Stimulated activated CD4-positive, alpha-beta T cell treated with anti-CD3 and anti-CD28 coated beads, Interleukin-1b, Interleukin-23, amount 100 ng/mL, for 1 hour (primary cell): ENCODE data around the gene FAF2.
"Not testable (repeated sequence)": the region's sequence is repeated elsewhere in the genome, so short reads cannot be mapped to it uniquely, and the experiment has no call there.

Experiments
- DNase-seq, 2 donors: peaks; one replicate each; pipeline ENCODE4 v3.0.0-alpha.2; 2020; ENCODE audit warnings: low read depth in 2 of 2

FAF2 gene

GRCh38 chr5:176454724-176455394, 6.7 kb downstream of the FAF2 start:
- no peak for DNase-seq

DNA sequence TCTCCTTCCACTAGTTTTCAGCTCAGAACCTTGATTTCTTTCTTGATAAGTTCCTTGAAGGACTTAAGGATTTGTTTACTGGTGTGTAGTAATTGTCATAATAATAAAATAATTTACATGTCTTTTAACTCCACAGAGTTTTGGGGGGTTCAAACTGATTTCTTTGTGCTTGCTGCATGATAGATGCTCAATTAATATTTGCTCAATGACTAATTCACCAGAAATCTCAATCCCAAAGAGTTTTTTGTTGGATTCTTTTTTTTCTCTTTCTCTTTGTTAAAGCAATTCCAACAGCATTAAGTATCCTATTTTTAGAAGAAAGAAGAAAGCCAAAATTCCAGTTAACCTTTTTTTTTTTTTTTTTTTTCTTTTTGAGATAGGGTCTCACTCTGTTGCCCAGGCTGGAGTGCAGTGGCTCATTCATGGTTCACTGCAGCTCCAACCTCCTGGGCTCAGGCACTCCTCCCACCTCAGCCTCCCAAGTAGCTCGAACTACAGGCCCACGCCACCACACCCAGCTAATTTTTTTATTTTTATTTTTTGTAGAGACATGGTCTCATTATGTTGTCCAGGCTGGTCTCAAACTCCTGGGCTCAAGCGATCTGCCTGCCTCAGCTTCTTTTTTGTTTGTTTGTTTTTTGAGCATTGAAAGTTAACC, 10.8 kb downstream of the FAF2 start:
- no peak for DNase-seq

DNA sequence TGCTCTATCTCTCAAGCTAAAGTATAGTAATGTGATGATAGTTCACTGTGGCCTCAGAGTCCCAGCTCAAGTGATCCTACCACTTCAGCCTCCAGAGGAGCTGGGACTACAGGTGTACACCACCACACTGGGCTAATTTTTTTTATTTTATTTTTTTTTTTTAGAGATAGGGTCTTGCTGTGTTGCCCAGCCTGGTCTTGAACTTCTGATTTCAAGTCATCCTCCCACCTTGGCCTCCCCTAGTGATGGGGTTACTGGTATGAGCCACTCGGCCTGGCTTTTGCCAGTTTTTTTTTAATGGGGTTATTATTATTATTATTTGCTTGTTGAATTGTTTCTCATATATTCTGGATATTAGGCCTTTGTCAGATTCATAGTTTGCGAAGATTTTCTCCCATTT, 13.2 kb downstream of the FAF2 start:
- DNase-seq: no peak

GRCh38 chr5:176463113-176463764, 15.1 kb downstream of the FAF2 start:
- DNase-seq: no peak

DNA sequence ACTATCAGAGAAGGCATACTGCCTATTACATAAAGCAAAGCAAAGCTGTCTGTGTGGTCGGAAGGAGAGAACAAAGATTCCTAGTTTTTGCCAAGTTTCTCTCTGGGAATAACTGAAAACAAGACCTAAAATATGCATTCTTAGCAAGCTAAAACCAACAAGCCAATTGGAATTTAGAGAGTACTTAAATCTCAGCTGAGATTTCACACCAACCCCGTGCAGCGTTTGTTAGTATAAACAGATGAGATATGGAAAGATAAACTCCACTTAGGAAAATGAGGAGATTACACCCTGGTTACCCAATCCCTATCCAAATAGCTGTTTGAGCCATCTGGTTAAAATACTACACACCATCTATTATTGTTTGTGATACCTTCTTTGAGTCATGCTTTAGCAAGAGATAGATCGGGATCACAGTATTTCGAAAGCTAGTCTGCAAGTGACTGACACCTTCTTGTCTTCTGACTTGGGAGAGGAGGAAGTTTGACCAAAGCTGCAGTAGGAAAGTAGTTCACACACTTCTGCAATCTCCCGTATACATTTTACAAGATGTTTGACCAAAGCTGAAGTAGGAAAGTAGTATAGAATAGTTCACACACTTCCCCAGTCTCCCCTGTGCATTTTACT, 18.2 kb downstream of the FAF2 start:
- no peak for DNase-seq

- no peak for DNase-seq
Observed at GRCh38 chr5:176469296-176469695, 21.1 kb downstream of the FAF2 start.

DNA sequence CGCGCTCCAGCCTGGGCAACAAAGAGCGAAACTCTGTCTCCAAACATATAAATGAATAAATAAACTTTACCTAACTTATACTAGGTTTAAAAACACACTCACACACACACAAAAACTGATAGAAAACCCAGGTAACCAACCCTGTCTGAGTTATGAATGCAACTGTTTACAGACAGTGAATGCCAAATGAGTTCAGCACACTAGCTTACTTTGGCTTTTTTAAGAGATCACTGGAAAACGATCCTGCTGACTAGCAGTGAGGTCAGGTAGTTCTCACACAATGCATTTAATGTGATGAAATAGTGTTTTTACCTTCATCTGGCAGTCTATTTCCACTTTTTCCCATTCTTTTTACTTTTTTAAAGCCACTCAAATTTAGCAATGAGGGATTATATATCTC, 22.4 kb downstream of the FAF2 start:
- DNase-seq: no peak

DNA sequence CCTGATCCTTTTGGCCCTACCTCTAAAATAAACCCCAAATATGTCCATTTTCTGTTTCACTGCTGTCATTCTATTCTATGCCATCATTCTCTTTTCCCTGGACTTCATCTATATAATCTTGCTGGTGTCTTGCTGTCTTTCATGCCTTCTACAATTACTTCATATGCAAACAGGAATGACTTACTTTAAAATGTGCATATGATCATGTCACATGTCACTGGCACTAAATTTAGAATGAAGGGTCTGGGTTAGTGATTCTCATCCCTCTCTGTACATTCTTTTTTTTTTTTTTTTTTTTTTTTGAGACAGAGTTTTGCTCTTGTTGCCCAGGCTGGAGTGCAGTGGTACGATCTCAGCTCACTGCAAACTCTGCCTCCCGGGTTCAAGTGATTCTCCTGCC, 22.9 kb downstream of the FAF2 start:
- DNase-seq: no peak

DNA sequence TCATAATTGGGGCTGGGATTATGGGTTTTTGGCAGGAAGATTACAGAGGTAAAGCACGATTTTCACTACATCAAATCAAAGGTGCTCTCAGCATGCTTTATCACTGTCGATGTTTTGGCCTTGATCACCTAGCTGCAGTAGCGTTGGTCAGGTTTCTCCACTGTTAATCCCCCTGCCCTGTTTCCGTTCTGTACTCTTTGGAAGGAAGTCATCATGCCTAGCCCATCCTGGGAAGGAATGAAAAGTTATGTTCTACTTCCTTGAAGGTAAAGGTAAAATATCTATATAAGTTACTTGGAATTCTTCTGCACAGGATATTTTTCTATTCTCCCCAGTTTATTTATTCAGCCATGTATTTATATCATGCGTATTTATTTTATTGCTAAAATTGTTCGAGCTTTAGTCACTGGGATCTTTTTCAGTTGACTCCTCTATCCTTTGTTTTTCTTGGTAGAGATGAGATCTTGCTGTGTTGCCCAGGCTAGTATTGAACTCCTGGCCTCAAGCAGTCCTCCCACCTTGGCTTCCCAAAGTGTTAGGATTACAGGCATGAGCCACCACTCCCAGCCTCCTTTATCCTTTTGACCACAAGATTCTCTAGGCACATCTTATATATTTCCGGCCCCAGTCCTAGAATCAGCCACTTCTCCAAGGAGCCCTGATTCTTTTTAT, 25.3 kb downstream of the FAF2 start:
- DNase-seq: no peak

- no peak for DNase-seq
Observed at GRCh38 chr5:176474476-176474875, 26.3 kb downstream of the FAF2 start.

DNA sequence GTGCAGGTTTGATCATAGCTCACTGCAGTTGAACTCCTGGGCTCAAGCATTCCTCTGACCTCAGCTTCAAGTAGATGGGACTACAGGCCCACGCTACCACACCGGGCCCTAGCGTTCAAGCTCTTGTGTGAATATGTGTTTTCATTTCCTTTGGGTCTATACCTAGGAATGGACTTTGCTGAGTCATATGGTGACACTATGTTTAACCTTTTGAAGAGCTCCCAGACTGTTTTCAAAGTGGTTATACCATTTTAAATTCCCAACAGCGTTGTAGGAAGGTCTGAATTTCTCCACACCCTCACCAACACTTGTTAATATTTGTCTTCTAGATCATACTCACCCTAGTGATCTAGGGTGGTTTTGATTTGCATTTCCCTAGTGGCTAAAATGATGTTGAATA, 33.5 kb downstream of the FAF2 start:
- DNase-seq: no peak

- no peak for DNase-seq
Observed at GRCh38 chr5:176485176-176485575, 37.0 kb downstream of the FAF2 start.

GRCh38 chr5:176486189-176486757, 38.1 kb downstream of the FAF2 start:
- DNase-seq: no peak

- DNase-seq: not testable (repeated sequence)
Observed at GRCh38 chr5:176487160-176487559, 39.0 kb downstream of the FAF2 start.

- DNase-seq: no peak
Observed at GRCh38 chr5:176489077-176489476, 40.9 kb downstream of the FAF2 start.

GRCh38 chr5:176490301-176490700, 42.1 kb downstream of the FAF2 start:
- DNase-seq: no peak

DNA sequence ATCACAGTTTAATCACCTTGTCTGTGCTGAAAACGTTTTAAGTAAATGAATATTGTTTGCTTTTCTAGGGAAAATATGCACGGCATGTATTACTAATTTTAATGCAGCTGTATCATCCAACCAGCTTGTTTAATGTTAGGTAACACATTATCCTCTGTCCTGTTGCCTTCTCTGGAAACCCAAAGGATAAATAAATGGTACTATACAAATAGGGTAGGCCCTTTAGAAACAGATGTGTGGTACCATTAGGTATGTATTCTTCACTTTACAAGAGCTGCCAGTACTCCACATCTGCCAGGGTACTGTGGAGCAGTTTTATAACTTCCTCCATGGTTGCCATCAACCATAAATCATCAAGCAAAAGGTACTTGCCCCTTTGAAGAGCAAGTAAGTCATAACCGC, 42.9 kb downstream of the FAF2 start:
- no peak for DNase-seq

GRCh38 chr5:176491901-176492300, 43.7 kb downstream of the FAF2 start:
- no peak for DNase-seq

- no peak for DNase-seq
Observed at GRCh38 chr5:176492431-176492830, 44.2 kb downstream of the FAF2 start.

DNA sequence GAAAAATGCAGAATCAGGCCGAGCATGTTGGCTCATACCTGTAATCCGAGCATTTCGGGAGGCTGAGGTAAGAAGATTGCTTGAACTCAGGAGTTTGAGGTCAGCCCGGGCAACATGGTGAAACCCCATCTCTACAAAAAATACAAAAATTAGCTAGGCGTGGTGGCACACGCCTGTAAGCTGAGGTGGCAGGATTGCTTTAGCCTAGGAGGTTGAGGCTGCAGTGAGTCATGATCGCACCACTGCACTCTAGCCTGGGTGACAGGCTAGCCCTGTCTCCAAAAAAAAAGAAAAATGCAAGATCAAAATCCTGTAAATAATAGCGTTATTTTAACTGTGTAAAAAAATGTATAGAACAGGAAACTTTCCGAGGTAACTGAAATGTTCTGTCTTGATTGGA, 49.7 kb downstream of the FAF2 start:
- DNase-seq: no peak

DNA sequence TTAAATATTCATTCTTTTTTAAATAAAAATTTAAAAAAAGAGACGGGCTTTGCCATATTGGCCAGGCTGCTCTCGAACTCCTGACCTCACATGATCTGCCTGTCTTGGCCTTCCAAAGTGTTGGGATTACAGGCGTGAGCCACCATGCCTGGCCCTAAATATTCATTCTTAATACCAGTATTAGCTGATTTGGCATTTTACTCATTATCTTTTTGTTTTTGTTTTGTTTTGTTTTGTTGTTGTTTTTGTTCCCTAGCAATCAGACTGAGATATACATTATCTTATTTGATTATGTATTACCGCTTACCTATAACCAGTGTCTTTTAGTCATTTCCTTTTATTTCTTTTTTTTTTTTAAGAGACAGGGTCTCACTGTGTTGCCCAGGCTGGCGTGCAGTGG, 51.1 kb downstream of the FAF2 start:
- DNase-seq: no peak

DNA sequence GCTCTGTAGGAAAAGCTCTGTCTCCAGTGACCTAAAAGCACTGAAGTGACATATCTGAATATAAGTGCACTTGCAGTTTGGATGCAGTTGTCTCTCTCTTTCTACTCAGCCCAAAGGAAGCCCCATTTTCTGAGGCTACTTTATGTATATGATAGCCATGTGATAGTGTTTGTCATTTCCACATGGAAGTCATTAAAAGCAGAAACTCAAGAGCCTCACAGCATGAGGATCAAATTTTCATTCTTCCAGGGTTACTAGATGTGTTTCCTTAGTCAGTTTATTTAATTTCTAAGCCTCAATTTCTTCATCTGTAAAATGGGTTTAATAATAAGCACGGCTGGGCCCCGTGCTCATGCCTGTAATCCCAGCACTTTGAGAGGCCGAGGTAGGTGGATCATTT, 52.3 kb downstream of the FAF2 start:
- DNase-seq: no peak
